Suppressor macrophage (primary cell): ENCODE measurements around the gene COL11A2.
"Not testable (repeated sequence)": the region's sequence is repeated elsewhere in the genome, so short reads cannot be mapped to it uniquely, and the experiment has no call there.

ENCODE experiments used
- DNase-seq, 4 experiments: peaks; one replicate each; pipeline ENCODE4 v3.0.0-alpha.2; 2020 to 2022
- total RNA-seq, 17 experiments: gene quantifications; one replicate each; lab custom pipeline; 2026; ENCODE audit warnings: mixed read lengths in 6 of 17, inconsistent platforms in 3 of 17; lab: John Stamatoyannopoulos, UW

COL11A2 gene
- 0 to 8.2 (median 0.21) reads per million in 17 experiments for total RNA-seq

DNA sequence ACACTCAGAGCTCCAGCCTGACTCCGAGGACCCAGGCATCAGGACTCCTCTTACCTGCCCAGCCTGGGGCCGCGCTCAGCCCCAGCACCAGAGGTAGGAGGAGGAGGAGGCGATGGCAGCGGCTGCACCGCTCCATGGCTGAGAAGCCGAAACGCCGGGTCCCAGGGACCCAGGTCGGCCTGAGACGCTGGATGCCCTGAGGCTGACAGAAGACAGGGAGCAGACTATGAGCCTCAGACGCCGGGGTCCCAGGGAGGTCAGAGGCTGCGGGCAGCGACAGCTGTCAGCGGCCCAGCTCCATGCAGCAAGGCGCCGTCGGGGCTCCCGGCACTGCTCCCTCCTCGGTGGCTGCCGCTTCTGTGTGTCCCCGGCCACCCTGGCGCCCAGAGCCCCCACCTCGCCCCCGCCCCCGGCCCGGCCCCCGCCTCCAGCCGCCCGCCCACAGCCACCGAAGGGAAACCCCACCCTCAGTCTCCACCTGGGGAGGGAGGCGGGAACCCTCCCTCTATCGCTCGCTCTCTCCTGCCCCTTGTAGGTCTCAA lies at the start of gene COL11A2:
Gene COL11A2, minus strand, starts transcription at position 363 of the 542 bp plus-strand sequence. Its CDS starts 227 bp downstream, at position 136.
- no peak for DNase-seq

DNA sequence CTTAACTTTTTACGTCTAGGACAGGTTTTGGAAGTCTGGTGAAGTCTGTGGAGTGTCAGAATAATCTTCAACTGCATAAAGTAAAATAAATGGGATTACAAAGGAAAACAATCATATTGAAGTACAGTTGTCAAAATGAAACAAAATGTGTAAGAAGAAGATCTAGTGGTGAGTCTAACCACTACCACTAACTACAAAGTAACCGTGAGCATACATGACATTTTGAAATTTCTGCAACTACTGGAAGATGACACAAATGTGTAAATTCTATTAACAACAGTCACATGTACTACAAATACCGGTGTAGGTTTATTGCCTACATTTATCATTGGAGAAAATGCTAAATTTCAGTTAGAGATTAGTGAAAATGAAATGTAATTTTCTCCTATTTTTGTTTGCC lies 49.7 kb upstream of the COL11A2 start:
- no peak for DNase-seq

DNA sequence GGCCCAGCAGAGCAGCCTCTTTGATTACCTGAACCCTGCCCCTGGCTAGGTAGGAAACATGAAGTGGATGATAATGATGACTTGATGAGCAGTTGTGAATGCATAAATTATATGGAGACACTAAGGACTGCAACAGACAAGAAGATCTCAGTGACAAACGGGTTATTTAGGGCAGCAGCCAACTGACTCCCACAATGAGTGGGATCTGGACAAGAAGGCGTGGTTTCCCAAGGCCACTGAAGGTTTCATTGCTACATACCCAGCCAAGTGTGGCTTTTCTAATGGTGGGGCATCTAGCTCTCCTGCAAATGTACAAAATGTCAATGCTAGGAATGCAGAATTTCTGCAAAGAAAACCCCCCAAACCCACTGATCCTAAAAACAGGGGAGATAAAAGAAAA lies 45.5 kb upstream of the COL11A2 start:
- peak in 2 of 4 experiments; percentile 9 to 26 for DNase-seq

DNA sequence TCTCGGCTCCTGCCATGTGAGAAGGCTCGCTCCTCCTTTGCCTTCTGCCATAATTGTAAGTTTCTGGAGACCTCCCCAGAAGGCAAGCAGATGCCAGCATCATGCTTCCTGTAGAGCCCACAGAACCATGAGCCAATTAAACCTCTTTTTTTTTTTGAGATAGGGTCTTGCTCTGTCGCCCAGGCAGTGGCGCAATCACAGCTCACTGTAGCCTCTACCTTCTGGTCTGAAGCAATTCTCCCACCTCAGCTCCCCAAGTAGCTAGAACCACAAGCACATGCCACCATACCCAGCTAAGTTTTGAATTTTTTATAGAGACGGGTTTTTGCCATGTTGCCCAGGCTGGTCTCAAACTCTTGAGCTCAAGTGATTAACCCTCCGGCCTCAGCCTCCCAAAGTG lies 44.6 kb upstream of the COL11A2 start:
- DNase-seq, result no peak

DNA sequence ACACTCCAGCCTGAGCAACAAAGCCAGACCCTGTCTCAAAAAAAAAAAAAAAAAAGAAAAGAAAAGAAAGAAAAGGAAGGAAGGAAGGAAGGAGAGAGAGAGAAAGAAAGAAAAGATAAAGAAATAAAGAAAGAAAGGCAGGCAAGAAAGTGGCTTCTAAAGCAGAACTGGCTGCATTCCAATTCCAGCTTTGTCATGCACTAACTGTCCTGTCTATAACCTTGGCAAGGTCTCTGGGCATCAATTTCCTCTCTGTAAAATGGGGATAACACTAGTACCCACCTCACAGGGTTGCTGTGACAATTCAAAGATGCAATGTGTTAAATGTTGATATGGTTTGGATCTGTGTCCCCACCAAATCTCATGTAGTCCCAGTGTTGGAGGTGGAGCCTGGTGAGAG lies 44.1 kb upstream of the COL11A2 start:
- DNase-seq, result no peak

DNA sequence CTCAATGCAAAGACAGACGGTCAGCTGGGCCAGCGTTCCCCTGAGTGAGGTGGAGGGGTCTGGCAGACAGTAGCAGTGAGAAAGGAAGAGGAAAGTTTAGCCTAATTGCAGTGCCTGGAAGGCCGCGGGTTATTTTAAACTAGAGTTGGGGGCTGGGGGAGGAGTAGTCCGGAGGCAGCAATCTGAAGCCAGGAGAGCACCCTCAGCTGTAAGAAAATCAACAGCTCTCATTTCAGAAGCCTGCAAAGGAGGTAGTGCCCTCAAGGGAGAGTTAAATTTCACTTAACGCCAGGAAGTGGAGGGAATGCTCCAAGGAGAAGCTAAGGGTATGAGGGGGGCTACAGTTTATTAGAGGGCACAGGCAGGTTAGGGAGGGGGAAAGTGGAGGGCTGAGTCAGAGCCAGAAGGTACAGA lies 43.0 kb upstream of the COL11A2 start:
- DNase-seq, result no peak

GRCh38 chr6:33226503-33227120 lies 34.3 kb upstream of the COL11A2 start:
- not testable (repeated sequence) for DNase-seq

- DNase-seq, result no peak
These were observed 25.4 kb upstream of the COL11A2 start for GRCh38 chr6:33217681-33218080.

- DNase-seq, result no peak
These were observed 25.0 kb upstream of the COL11A2 start for GRCh38 chr6:33217246-33217645.

- DNase-seq, result no peak
These were observed 23.9 kb upstream of the COL11A2 start for GRCh38 chr6:33216117-33216649.

DNA sequence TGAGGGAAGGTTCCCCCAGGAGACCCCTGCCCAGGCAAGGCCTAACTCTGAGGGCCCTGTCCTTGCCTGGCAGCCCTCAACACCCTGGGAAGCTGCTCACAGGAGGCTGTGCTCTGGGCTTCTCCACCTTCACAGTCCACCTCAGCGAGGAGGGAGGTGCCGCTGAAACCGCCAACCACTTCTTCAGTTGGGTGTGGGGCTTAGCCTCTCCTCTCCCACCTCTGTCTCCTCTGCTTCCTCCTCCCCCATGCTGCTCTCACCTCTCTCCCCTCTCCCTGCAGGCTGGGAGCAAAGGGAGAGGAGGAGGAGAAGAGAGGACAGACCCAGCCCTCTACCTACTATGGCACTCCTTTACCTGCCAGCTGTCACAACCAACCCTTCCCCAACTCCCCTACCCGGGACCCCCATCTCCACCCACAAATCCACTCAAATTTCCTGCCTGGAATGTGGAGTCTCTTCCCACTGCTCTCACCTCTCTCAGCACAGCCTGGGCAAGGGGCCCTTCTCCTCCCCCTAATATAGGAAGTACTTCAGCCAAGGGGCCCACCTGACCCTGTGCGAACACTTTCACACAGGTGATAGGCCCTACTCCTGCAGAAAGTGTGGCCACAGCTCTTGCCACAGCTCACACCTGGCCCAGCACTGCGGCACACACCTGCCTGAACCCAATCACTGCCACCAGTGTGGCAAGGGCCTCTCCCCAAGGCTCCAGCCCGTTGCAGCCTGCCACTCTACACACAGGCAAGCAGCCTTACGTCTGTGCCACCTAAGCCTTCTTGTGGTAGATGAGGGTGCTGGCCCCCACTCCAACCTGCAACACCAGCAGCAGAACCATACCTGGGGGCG lies 23.2 kb upstream of the COL11A2 start:
- no peak for DNase-seq

- DNase-seq, result no peak
These were observed 21.7 kb upstream of the COL11A2 start for GRCh38 chr6:33213989-33214335.

DNA sequence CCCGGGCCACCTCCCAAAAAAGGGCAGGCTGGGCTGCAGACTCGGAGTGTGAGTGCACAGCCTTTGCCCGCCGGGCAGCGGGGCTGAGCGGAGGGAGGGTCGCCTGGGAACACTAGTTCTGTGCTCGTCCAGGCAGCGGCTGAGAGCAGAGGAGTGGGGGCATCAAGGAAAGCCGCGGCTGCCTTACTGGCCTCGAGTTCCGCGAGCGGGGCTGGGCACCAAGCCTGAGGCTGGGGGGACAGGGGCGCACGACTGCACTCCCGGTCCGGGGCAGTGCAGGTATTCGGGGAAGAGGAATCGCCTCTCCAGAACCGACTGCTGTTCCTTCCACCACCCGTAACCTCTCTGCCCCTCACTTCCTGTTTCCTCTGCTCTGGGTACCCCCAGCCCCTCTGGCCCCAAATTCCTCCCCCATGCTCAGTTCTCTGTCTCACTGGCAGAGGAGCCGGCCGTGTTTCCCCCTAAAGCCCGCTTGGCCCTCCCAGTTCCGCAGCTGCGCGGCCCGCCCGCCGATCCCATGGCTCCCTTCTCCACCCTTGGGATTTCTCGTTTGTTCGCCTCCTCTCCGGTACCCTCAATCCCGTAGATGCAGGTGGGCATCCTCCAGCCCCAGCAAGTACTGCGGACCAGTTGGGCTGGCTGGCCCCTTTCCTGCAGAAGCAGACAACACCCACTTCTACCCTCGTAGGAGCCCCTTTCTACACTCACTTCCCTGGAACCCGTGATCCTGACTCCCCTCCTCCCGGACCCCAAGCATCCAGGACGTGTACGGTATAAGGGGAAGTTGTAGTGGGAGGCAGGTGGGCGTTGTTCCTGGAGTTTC lies 21.1 kb upstream of the COL11A2 start:
- DNase-seq, result peak; percentile 40 to 64 (median 45)

DNA sequence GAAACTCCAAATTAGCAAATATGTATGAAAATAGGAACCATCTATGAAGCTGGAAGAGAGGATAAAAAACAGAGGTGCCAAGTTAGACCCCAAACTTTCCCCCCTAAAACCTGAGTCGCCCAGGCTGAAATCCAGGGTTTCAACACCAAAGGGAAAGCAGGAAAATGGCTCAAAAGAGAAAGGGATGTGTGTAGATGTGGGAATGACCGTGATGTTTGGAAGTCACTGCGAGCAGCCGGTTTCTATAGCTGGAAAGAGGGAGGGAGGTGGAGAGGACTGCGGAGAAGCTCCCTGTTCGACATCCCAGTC lies 20.5 kb upstream of the COL11A2 start:
- DNase-seq, result no peak

- DNase-seq, result no peak
These were observed 19.6 kb upstream of the COL11A2 start for GRCh38 chr6:33211666-33212422.

GRCh38 chr6:33211136-33211535 lies 18.9 kb upstream of the COL11A2 start:
- no peak for DNase-seq

- no peak for DNase-seq
These were observed 17.6 kb upstream of the COL11A2 start for GRCh38 chr6:33209856-33210255.

DNA sequence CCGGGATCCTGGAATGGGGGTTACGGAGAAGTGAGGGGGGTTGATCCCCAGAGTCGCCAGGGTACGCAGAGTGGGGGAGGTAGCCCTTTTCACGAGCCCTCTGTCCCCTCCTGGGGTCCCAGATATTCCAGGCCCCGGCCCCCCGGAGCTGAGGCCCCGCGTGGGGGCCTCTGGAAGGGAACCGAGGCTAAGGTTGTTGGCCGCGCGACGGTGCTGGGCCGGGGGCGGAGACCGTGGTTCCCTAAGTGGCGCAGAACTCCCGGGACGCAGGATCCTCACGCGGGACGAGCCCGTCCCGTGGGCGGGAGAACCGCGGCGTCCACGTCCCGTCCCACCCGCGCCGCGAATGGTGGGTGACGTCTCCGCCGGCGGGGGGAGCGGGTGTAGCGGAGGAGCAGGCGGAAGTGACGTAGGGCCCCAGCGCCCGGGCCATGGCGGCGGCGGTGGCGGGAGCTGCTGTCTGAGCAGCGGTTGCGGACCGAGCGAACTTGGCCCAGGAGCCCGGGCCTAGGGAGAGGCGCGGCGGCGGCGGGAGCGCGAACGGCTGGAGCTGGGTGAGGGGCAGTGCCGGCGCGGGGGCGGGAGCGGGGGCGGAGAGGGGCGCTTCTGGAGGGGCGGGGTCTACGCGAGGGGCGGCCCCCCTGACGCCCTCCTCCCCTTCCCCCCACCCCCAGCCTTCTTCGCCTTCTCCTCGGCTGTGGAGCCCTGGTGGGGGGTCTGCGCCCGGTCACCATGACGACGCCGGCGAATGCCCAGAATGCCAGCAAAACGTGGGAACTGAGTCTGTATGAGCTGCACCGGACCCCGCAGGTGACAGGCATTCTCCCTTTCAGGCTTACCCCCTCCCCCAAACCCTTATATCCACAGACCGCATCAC lies 16.1 kb upstream of the COL11A2 start, which contains the start of gene RING1:
Gene RING1, plus strand, starts transcription at position 410 of the 877 bp plus-strand sequence. Its CDS starts 323 bp downstream, at position 733.
- DNase-seq, result peak; percentile 91 to 97 (median 96)

DNA sequence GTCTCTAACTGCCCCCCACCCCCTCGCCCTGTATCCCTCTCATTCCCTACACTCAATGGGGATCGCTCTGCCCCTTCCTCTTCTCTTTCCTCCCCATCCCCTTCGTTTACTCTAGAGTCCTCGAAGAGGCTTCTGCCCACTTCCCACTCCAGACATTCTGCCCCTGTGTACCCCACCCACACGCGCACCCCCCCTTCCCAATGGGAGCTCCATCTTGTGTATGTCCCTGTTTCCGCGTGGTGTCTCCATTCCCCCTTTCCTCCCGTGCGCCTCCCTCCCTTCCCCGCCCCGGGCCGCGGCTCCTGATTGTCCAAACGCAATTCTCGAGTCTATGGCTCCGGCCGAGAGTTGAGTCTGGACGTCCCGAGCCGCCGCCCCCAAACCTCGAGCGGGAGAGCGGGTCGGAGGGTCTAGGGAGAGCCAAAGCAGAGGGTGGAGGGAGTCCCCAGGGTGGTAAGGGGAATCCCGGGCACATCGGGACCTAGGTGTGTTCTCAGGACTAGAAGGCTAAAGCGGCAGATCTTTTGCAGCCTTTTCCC lies 15.4 kb upstream of the COL11A2 start:
- peak in 3 of 4 experiments; percentile 36 to 59 (median 45) for DNase-seq

- DNase-seq, result no peak
These were observed 14.7 kb upstream of the COL11A2 start for GRCh38 chr6:33206864-33207551.
